G401 (cell line): Measurements from ENCODE around the gene VSIR. TPM values are rescaled to one million over a fixed set of nuclear protein-coding genes. Genes with fewer than 3 reads are reported as not detected.

Experiments used
- DNase-seq: peaks from one replicate; pipeline ENCODE4 v3.0.0-alpha.2; 2015; ENCODE audit warnings: low spot score
- in situ Hi-C: cut with HindIII; loops from 2 replicates; pipeline ENCODE4 v1.10.0; 2016; ENCODE audit warnings: low sequenced_read_pairs, mixed read lengths
- total RNA-seq: library from RNA; depleted of rRNA; stranded (reverse); fragments of >200 nt; shearing (Covaris generic); gene quantifications from 2 replicates; pipeline ENCODE4 v1.2.3, GENCODE V29; 2014; rRNA removed

The VSIR gene
- total RNA-seq, 1 experiment from 2014 or later = 1.5 TPM

DNA sequence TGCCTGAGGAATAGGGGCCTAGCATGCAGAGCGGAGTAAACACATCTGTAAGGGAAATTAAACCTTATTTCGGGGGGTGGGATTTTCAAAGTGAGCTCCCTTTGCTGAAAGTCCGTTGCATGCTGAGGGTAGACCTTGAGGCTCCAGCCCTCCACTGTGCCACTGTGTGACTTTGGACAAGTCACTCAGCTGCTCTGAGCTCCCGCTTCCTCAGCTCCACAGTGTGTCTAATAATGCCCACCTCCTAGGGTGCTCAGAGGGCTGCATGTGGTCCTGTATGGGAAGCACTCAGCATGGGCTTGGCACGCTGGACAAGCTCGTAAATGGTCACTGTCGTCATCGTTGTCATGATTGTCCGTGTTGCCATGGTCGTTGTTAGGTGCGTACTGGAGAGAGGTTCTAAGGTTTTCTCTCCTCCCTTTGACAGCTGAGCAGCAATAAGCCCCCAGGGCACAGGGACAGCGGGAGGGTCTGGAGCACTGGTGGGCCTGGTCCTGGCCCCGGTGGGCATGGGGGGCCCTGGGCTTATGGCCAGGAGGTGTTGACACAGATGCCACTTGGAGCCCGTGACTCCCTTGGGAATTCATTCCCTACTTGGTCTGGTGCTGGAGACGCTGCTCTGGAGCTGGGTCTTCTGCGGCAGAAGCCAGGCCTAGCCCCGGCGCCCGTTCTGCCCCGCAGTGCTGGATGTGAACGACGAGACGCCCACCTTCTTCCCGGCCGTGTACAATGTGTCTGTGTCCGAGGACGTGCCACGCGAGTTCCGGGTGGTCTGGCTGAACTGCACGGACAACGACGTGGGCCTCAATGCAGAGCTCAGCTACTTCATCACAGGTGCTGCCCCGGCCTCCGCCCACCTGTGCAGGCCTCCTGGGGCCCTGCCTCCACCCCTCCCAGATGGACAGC is 66.9 kb downstream of the VSIR start:
- in situ Hi-C loops = no loop called here
- DNase-seq = no peak

DNA sequence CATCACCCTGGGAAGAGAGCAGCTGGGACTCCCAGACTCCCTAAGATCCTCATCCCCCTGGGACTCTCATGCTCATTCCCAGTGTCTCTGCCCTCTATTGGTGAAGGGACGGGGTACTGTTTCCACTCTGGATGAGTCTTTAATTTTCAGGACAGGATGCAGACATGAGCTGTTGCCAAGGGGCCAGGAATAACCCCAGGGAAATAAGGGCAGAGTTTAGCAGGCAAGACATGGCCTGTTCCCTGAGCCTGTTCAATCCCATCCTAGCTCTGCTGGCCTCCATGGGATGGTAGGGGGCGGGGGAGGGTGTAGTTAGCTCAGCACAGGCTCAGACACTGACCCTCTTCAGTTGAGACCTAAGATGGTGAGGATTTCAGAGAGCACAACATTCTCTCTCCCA is 67.7 kb downstream of the VSIR start:
- DNase-seq = no peak
- in situ Hi-C loops = no loop called here

- in situ Hi-C loops = no loop called here
- no peak for DNase-seq
These were observed 68.5 kb downstream of the VSIR start for GRCh38 chr10:71704816-71705215.

GRCh38 chr10:71703577-71703976 is 69.7 kb downstream of the VSIR start:
- DNase-seq = no peak
- in situ Hi-C loops = no loop called here

GRCh38 chr10:71701496-71702132 is 71.7 kb downstream of the VSIR start:
- in situ Hi-C loops = no loop called here
- DNase-seq = no peak

- in situ Hi-C loops = no loop called here
- no peak for DNase-seq
These were observed 72.5 kb downstream of the VSIR start for GRCh38 chr10:71700731-71701368.

DNA sequence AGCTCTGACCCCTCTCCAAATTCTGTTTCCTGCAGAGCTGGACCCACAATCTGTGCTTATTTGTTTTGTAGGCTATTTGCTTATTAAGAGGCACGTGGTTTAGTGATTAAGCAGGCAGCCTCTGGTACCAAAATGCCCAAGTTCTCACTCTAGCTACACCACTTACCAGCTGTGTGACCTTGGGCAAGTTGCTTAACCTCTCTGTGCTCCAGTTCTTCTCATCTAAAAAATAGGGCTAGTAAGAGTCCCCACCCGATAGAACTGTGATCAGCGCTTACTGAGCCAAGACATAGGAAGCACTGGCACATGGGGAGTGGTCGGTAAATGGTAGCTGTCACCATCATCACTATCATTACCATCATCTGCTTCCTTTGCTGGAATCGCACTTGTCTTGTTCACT is 74.6 kb downstream of the VSIR start:
- in situ Hi-C loops = no loop called here
- no peak for DNase-seq

DNA sequence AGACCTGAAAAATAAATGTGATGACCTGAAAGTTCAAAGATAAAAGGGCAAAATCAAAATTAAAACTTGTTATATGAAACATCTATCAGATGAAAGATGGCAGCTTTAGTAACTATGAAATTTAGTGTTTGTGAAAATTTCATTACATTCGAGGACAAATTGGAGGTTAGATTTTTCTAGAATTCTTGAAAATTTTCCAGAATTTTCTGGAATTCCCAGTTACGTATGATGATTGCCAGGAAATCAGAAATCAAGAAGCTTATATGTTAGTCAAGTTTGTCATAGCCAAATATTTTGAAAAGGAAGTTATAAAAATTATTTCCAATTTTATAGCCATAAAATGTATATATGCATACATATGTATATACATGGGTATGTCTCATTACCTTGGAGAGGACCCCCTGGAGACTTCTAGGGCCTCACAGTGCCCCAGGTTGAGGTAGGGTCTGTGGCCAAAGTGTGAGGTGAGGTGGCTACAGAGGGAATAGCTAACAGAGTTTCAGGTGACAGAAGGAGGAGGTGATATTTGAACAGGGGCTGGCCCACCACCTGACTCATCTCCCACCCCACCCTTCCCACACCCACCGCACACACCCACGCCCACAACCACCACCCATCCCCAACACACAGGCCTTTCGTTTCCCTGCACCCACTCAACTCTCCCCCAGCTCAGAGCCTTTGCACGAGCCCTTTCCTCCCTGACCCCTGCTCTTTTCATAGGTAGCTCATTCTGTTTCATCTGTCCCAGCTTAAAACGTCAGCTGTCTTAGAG is 75.2 kb downstream of the VSIR start:
- in situ Hi-C loops = no loop called here
- no peak for DNase-seq

Other genes starting within 250 kb of the VSIR start
- gene C10orf105, start 53.7 kb downstream of the VSIR start, total RNA-seq = not detected in 2 replicates
- 582 and 588 TPM in 2 replicates for gene PSAP, start 77.7 kb upstream of the VSIR start, total RNA-seq
- 26.6 and 29.9 TPM in 2 replicates for gene CHST3, start 190.9 kb upstream of the VSIR start, total RNA-seq